Stromal cell of bone marrow (primary cell): ENCODE data around the gene ICAM1.
A peak's percentile ranks its signal among the peaks of the same experiment; 100 is the strongest.

ENCODE experiments used
- DNase-seq: peaks from one replicate; pipeline ENCODE4 v3.0.0-alpha.2; 2012; ENCODE audit warnings: low read depth

ICAM1 gene

GRCh38 chr19:10293637-10294367, 22.9 kb downstream of the ICAM1 start:
- DNase-seq: no peak

GRCh38 chr19:10294368-10294697, 23.4 kb downstream of the ICAM1 start:
- DNase-seq: no peak

GRCh38 chr19:10295305-10295846, 24.5 kb downstream of the ICAM1 start:
- DNase-seq: no peak

DNA sequence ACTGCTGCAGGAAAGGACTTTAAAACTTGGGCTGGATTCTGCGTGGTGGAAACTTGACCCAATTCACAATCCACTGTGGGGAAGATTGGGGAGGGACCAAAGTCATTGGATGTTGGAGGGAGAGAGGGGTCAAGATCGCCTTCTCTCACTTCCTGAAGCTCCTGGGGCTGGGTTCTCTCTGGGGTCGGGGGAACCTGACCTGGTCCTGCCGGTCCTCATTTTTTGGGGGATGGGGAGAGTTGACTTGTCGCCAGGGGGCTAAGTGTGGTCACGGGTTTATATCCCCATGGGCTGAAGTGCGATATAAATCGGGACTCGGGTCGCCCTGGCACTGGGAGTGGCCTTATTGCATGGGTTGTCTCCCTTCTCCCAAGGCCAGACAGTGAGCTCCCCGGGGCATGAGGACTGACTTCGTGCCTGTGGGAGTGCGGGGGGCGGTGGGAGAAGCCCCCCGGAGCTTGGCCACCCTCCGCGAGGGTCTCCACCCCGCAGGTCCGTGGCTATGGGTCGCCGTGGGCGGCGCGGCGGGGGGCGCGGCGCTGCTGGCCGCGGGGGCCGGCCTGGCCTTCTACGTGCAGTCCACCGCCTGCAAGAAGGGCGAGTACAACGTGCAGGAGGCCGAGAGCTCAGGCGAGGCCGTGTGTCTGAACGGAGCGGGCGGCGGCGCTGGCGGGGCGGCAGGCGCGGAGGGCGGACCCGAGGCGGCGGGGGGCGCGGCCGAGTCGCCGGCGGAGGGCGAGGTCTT, 25.1 kb downstream of the ICAM1 start:
- DNase-seq: no peak

- no peak for DNase-seq
These were observed 28.9 kb downstream of the ICAM1 start for GRCh38 chr19:10299545-10300458.

- DNase-seq: no peak
These were observed 34.4 kb downstream of the ICAM1 start for GRCh38 chr19:10305139-10305806.

- no peak for DNase-seq
These were observed 35.4 kb downstream of the ICAM1 start for GRCh38 chr19:10306327-10306726.

DNA sequence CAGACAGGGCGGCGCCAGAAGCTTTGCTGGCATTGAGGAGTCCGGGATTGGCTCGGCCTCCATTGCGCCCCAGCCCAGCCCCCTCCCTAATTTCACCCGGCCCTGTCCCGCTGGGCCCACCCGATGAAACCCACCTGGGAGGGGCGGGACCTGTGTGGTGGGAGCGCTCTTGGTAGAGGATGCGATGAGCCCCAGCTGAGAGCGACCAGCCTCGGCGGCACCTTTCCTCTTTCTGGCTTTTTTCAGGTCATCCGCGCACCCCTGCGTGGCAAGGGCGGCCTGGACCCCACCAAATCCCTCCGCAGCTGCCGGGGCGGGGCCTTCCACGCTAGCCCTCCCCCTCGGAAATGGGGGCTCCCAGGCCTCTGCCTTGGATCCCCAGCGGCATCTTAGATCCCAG, 38.5 kb downstream of the ICAM1 start, which contains the start of gene ZGLP1:
ZGLP1 (minus strand) TSS at position 393 of the 400 bp plus-strand sequence.
- no peak for DNase-seq

DNA sequence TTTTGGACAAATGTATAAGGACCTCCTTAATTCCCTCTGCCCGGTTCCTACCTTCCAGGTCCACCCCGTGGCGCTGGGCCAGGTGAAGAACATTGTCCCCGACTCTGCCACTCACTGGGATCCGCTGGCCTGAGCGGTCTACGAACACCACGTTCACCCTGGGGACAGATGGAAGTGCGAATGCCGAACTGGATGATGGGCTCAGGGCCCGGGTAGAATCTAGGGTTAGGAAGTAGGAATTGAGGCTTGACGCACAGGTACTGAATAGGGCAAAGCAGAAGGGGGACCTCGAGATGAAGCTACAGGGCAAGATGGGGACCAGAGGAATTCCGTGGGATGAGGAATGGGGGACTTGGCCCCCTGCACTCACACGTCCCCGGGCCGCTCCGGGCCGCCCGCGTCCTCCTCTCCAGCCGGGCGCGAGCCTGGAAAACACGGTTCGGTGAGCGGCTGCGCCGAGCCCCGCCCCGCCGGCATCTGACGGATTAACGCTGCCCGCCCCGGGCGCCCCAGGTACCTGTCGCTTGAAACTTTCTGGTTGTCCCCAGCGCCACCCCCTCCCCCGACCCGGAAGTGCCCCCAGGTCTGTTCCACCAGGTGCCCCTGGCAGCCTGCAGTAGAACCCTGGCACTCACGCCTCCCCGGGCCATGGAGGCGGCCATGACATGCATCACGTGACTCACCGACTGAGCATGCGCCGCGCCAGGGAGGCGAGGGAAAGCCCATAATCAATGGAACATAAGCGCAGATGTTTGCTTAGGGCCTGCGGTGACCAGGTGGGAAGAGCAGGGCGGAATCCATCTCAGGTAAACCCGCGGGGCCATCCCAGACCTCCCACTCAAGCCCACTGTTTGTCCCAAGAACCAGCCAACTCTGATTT, 44.7 kb downstream of the ICAM1 start, which contains the start of gene FDX2:
FDX2 (minus strand) TSS at position 681 of the 880 bp plus-strand sequence; CDS start at position 662, 19 bp downstream.
- DNase-seq: peak; percentile 68

DNA sequence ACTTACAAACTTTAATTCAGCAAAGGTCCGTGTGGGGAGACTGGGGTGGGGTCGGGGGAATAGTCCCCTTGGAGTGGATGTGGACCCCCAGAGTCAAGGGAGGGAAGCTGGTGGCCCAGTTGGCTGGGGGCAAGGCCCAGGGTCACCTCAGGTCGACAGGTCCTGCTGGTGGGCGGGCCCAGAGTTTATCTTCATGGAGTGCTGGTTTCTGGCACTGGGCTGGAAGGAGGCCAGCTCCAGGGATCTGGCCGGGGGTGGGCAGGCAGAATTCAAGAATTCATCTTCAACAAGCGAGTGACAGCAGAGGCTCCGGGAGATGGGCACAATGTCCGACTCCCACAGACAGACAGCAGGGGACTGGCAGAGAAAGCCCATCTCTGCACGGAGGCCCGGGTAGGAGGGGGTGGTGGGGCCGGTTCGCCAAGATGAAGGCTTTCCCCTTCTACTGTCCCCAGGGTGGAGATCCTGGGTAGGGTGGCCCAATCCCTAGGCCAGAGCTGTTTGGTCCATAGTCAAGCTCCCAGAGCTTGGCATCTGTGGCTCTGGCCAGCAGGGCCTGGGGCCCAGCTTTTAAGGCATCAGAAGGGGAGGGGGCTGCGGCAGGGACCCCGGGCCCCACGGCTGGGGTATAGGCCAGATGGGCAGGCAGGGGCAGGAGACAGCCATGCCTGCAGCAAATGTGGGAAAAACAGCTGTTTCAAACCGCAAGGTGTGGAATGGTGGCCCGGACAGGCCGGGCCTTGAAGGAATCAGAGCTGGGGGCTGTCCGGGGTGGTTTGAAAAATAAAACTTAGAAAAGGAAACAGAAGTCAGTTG, 45.5 kb downstream of the ICAM1 start:
- DNase-seq: no peak

DNA sequence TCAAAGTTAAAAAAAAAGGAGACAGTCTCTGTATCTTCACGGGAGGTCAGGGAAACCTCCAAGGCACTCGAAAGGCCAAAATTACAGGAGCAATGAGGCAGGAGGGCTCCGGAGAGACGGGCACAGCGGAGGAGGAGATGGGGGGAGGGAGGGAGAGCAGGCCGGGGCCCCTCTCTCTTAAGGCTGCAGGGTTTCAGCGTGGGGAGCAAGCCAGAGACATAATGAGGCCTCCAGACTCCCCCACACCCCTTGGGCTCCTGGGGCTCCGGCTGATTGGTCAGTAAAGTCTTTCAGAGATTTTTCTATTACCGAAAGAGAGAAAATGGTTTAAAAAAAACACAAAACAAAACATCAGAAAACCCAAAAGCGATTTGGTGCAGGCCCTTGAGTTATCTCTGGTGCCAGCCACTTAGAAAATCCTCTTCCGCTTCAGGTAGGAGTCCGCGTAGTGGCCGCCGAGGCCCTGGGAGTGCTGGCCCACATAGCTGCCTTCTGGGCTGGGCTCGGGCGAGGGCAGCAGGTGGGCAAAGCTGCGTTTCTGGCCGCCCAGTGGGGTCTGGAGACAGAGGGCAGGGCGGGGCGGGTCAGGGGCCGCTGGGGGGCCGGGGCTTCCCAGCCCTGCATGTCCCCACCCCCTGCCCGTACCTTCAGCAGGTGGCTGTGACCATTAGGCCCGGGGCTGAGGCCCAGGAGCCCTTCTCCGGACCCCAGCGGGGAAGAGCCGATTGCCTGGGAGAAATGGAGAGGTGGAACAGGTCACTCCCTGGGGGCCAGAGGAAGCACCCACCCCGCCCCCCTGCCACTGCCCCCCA, 46.3 kb downstream of the ICAM1 start:
- no peak for DNase-seq

DNA sequence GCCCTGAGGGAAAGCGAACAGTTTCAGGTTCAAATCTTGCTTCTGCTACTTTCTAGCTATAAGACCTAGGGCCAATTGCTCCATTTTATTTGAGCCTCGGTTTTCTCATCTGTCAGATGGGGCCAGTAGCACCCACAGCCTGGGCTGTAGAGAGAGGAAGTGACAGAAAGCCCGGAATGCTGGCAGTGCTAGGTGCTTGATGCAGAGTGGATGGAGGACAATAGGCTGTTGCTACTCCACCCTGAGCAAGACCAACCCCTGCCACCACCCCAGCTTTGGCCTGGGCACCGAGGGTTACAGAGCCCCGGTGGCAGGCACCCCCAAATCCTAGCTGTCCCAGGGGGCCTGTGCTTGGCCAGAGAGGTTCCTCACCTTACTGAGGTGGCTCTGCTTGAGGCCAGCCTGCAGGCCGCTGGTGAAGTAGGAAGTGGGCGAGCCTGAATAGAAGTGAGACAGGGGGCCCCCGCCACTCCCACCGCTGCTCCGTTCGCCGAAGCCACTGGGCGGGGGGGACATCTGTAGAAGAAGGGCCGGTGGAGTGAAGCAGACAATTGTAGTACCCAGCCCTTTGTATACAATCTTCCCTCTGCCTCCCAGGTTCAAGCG, 47.0 kb downstream of the ICAM1 start:
- no peak for DNase-seq

DNA sequence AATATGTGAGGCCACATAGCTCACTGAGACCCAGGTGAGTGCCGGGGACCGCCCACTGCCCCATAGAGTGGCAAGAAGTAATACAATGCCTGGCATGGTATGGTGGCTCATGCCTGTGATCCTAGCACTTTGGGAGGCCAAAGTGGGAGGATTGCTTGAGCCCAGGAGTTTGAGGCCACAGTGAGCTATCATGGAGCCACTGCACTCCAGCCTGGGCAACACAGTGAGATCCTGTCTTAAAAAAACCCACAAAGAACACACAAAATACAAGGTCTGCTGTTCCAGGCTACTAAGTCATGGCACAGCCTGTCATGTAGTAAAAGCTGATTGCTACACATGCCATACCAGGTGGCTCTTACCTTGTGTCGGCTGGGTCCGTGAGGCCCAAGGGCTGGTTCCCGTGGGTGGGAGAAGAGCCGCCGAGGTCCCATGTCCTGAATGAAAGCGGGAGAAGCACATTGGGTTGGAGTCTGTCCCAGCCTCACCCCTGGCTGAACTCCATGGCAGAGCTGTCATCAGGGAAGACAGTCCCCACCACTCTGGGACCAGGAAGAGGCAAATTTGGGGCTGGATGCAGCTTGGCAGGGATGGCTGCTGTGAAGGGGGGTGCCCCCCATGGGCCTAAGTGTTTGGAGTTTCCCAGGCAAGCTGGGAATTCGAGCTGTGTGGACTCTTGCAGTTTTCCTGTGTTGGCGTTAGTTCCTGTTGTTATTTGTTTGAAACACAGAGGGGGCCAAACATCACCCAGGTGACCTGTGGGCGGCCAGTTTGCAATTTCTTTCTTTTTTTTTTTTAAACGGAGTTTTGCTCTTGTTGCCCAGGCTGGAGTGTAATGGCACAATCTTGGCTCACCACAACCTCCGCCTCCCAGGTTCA, 48.1 kb downstream of the ICAM1 start:
- DNase-seq: no peak

GRCh38 chr19:10320602-10321416, 49.9 kb downstream of the ICAM1 start:
- DNase-seq: no peak

- DNase-seq: no peak
These were observed 50.5 kb downstream of the ICAM1 start for GRCh38 chr19:10321417-10321797.
